ENCODE results near the gene KCTD6. TPM values are rescaled to one million over a fixed set of nuclear protein-coding genes. Genes with fewer than 3 reads are reported as not detected.
A peak's percentile ranks its signal among the peaks of the same experiment; 100 is the strongest.

Gene KCTD6
- 11.9 TPM for total RNA-seq (ENCODE audit: unreplicated experiment)
- long read RNA-seq, partial matches to known transcripts = 0 of 6 reads
- long read RNA-seq, other reads (novel, unspliced or antisense) = 1 of 6 reads

GRCh38 chr3:58491506-58492402, at the start of gene KCTD6:
Gene KCTD6 (plus strand): TSS chr3:58492096. CDS start chr3:58498756, 6,660 bp downstream.
- peaks cover 17% of the 10 kb centered on the region for H3K4me1 Mint-ChIP-seq (ENCODE audit: unreplicated experiment)
- TF ChIP-seq CTCF (IDR thresholded peaks at IDR 0.05; ENCODE audit: unreplicated experiment) = peak; percentile 50
- H3K36me3 Mint-ChIP-seq (ENCODE audit: low read depth, unreplicated experiment) = peaks cover 8% of the 10 kb centered on the region
- H3K27me3 Mint-ChIP-seq (ENCODE audit: unreplicated experiment) = peaks cover 6% of the 10 kb centered on the region
- H3K27ac Mint-ChIP-seq (ENCODE audit: unreplicated experiment) = peak within 1 kb of the TSS; percentile 67
- H3K9me3 Mint-ChIP-seq (ENCODE audit: unreplicated experiment) = no peaks in the 10 kb centered on the region
- peak within 1 kb of the TSS; percentile 96 for H3K4me3 Mint-ChIP-seq (ENCODE audit: unreplicated experiment)
- DNase-seq (ENCODE audit: low spot score) = peak; percentile 99

DNA sequence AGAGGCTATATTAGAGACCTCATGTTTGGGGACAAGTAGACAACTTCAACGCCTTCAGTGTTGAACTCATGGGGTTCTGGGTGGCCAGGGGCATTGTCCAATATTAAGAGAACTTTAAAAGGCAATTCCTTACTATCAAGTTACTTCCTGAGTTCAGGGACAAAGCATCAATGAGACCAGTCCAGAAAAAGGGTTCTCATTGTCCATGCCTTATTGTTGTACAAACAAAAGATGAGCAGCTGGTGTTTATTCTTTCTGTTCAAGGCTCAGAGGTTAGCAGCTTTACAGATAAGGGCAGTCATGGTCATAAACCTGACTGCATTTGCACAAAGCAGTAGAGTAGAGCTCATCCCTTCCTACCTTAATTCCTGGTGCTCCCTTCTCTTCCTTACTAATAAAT, 39.7 kb upstream of the KCTD6 start:
- H3K27ac Mint-ChIP-seq (ENCODE audit: unreplicated experiment) = no peak overlapping the region
- H3K4me1 Mint-ChIP-seq (ENCODE audit: unreplicated experiment) = peaks cover 11% of the 10 kb centered on the region
- no peaks in the 10 kb centered on the region for H3K9me3 Mint-ChIP-seq (ENCODE audit: unreplicated experiment)
- H3K36me3 Mint-ChIP-seq (ENCODE audit: low read depth, unreplicated experiment) = peaks cover 12% of the 10 kb centered on the region
- no peak overlapping the region for H3K4me3 Mint-ChIP-seq (ENCODE audit: unreplicated experiment)
- no peak for TF ChIP-seq CTCF (IDR thresholded peaks at IDR 0.05; ENCODE audit: unreplicated experiment)
- H3K27me3 Mint-ChIP-seq (ENCODE audit: unreplicated experiment) = no peaks in the 10 kb centered on the region
- no peak for DNase-seq (ENCODE audit: low spot score)

DNA sequence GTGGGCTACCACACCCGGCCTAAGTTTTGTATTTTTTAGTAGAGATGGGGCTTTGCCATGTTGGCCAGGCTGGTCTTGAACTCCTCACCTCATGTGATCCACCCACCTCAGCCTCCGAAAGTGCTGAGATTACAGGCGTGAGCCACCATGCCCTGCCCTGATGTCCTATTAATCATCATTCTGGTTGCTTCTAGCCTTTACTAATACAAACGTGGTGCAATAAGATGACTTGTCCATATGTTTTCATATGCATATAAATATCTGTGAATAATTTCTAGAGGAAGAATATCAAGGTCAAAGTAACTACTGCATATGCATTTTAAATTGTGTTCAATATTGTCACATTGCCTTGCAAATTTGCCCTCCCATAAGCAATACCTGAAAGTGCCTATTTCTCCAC, 32.7 kb upstream of the KCTD6 start:
- H3K9me3 Mint-ChIP-seq (ENCODE audit: unreplicated experiment) = no peaks in the 10 kb centered on the region
- DNase-seq (ENCODE audit: low spot score) = no peak
- H3K27me3 Mint-ChIP-seq (ENCODE audit: unreplicated experiment) = no peaks in the 10 kb centered on the region
- H3K4me1 Mint-ChIP-seq (ENCODE audit: unreplicated experiment) = peaks cover 4% of the 10 kb centered on the region
- TF ChIP-seq CTCF (IDR thresholded peaks at IDR 0.05; ENCODE audit: unreplicated experiment) = no peak
- H3K27ac Mint-ChIP-seq (ENCODE audit: unreplicated experiment) = no peak overlapping the region
- H3K36me3 Mint-ChIP-seq (ENCODE audit: low read depth, unreplicated experiment) = peaks cover 4% of the 10 kb centered on the region
- H3K4me3 Mint-ChIP-seq (ENCODE audit: unreplicated experiment) = no peak overlapping the region

- TF ChIP-seq CTCF (IDR thresholded peaks at IDR 0.05; ENCODE audit: unreplicated experiment) = no peak
- Mint-ChIP-seq H3K36me3 (ENCODE audit: low read depth, unreplicated experiment) (no peaks in the 10 kb centered on the region), H3K27me3 (ENCODE audit: unreplicated experiment) (no peaks in the 10 kb centered on the region), H3K27ac (ENCODE audit: unreplicated experiment) (peak overlapping the region; percentile 74), H3K4me1 (ENCODE audit: unreplicated experiment) (peaks cover 4% of the 10 kb centered on the region), H3K4me3 (ENCODE audit: unreplicated experiment) (no peak overlapping the region), H3K9me3 (ENCODE audit: unreplicated experiment) (no peaks in the 10 kb centered on the region)
- DNase-seq (ENCODE audit: low spot score) = no peak
These were observed 29.1 kb upstream of the KCTD6 start for GRCh38 chr3:58462829-58463180.

Data from endothelial cell (in vitro differentiated cells).